Neural cell (in vitro differentiated cells): ENCODE data around the gene GOLGA3.

Experiments used
- EP300 ChIP-seq: fragments of 450-650 bp; conservative IDR thresholded peaks from 2 replicates; pipeline ENCODE4 v1.6.1; 2014; ENCODE audit warnings: antibody characterized with exemption, mild to moderate bottlenecking, moderate library complexity; ENCODE audit not compliant: poor library complexity, severe bottlenecking
- EZH2 ChIP-seq: fragments of 200-600, 300-800 bp; shearing (Covaris generic), sonication (generic); IDR thresholded peaks from 2 replicates; pipeline ENCODE4 v1.6.1; 2014; ENCODE audit warnings: antibody characterized with exemption, low read length, borderline replicate concordance, mild to moderate bottlenecking; ENCODE audit not compliant: insufficient read depth, poor library complexity, severe bottlenecking
- MXI1 ChIP-seq: fragments of 450-650 bp; conservative IDR thresholded peaks from 2 replicates; pipeline ENCODE4 v1.6.1; 2014; ENCODE audit warnings: antibody characterized with exemption, mild to moderate bottlenecking; ENCODE audit not compliant: poor library complexity, severe bottlenecking
- TAF1 ChIP-seq: IDR thresholded peaks from 2 replicates; pipeline ENCODE4 v1.6.1; 2012; ENCODE audit warnings: low read depth
- TF ChIP-seq, protein P1 (sequence below): fragments of 450-650 bp; IDR thresholded peaks from 2 replicates; pipeline ENCODE4 v1.5.1; 2014; ENCODE audit warnings: antibody characterized with exemption, mild to moderate bottlenecking, moderate library complexity; ENCODE audit not compliant: poor library complexity, severe bottlenecking

DNA sequence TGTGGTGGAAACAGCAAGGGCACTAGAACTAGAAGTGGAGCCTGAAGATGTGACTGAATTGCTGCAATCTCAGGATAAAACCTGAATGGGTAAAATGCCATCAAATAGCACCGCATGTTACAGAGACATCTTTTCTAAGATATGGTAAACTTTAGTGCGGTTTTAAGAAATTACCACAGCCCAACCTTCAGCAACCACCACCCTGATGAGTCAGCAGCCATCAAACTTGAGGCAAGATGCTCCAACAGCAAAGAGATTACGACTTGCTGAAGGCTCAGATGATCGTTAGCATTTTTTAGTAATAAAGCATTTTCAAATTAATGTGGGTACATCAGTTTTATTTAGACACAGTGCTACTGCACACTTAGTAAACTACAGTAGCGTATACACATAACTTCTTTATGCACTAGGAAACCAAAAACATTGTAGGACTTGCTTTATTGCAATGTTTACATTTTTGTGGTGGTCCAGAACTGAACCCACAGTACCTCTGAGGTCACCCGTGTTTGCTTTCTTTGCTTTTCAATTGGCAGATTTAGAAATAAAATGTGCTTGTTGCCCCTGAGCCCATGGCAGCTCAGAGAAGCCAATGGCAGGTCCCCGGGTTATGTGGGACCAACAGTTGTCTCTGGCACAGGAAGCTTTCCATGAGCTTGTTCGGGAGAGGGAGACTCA lies 15.9 kb downstream of the GOLGA3 start:
- no peak for TF ChIP-seq EP300
- TF ChIP-seq EZH2 = no peak
- TF ChIP-seq, protein P1, sequence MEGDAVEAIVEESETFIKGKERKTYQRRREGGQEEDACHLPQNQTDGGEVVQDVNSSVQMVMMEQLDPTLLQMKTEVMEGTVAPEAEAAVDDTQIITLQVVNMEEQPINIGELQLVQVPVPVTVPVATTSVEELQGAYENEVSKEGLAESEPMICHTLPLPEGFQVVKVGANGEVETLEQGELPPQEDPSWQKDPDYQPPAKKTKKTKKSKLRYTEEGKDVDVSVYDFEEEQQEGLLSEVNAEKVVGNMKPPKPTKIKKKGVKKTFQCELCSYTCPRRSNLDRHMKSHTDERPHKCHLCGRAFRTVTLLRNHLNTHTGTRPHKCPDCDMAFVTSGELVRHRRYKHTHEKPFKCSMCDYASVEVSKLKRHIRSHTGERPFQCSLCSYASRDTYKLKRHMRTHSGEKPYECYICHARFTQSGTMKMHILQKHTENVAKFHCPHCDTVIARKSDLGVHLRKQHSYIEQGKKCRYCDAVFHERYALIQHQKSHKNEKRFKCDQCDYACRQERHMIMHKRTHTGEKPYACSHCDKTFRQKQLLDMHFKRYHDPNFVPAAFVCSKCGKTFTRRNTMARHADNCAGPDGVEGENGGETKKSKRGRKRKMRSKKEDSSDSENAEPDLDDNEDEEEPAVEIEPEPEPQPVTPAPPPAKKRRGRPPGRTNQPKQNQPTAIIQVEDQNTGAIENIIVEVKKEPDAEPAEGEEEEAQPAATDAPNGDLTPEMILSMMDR = no peak
- TF ChIP-seq TAF1 = no peak
- no peak for TF ChIP-seq MXI1
